HK-2 (cell line): Measurements from ENCODE around the gene KLHL6.
"Not testable (repeated sequence)": the region's sequence is repeated elsewhere in the genome, so short reads cannot be mapped to it uniquely, and the experiment has no call there.

Experiments used
- DNase-seq: peaks from one replicate; pipeline ENCODE4 v3.0.0-alpha.2; 2018; ENCODE audit not compliant: unreplicated experiment

Gene KLHL6

GRCh38 chr3:183448369-183449128 lies 107.0 kb downstream of the KLHL6 start:
- no peak for DNase-seq

GRCh38 chr3:183447206-183448001 lies 108.1 kb downstream of the KLHL6 start:
- DNase-seq = peak; percentile 94

GRCh38 chr3:183446838-183447205 lies 108.7 kb downstream of the KLHL6 start:
- no peak for DNase-seq

DNA sequence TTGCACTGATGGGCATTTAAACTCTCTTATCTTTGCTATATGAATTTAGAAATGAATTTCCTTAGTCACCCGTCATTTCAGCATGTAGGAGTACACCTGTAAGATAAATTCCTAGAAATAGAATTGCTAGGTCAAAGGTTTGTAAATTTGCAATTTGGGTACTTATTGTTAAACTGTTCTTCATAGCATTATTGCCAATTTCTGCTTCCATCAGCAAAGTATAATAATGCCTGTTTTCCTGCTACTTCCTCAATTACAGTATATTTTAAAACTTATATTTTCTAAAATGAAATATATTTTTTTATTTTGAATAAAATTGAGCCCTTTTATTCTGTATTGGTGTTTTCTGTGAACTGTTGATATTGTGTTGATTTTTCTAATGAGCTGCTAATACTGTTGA lies 110.8 kb downstream of the KLHL6 start:
- DNase-seq = no peak

DNA sequence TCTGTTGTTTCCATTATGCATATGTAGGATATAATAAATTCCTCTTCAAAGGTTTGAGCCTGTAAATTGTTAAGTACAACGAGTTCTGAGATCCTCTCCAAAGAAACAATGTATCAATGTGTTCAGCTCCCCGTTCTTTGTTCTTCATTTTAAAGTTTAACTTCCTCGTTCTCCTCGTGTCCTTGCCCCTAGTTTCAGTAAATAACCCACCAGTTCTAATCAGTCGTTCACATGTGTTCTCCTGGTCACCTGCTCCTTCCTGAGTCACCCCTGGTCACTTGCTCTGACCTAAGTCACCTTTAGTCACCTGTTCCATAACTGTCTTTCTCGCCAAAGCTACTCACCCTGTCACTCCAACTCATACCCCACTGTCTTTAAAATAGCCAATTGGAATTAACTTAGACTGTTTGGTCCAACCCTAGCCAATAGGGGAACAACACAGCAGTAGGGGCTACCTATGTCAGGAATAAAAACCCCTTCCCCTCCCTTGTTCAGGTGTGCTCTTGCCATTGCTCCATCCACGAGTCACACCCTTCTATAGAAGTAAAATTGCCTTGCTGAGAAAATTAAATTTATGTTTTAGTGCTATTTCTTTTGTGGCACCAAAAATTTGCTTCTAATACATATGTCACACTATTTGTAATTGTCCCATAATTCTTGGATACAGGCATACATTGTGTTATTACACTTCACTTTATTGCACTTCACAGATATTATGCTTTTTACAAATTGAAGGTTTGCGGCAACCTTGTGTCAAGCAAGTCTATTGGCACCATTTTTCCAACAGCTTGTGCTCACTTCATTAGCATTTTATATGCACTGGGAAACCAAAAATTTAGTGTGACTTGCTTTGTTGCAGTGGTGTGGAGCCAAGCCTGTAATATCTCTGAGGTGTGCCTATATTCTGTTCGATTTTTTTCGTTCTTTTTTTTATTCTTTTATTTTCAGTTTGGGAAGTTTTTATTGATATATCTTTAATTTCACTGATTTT lies 111.8 kb downstream of the KLHL6 start:
- no peak for DNase-seq

DNA sequence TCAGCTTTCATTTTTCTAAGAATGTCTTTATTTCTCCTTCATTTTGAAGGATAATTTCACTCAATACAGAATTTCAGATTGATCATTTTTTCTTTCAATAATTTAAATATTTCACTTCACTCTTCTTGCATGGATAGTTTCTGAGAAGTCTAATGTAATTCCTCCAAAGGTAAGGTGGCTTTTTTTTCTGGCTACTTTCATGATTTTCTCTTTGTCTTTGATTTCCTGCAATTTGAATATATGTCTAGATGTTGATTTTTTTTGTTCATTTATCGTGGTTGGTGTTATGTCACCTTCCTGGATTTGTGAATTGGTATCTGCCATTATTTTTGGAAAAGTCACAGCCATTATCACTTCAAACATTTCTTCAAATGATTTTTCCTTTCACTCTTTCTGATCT lies 112.5 kb downstream of the KLHL6 start:
- no peak for DNase-seq

GRCh38 chr3:183440521-183440920 lies 115.0 kb downstream of the KLHL6 start:
- DNase-seq = not testable (repeated sequence)

DNA sequence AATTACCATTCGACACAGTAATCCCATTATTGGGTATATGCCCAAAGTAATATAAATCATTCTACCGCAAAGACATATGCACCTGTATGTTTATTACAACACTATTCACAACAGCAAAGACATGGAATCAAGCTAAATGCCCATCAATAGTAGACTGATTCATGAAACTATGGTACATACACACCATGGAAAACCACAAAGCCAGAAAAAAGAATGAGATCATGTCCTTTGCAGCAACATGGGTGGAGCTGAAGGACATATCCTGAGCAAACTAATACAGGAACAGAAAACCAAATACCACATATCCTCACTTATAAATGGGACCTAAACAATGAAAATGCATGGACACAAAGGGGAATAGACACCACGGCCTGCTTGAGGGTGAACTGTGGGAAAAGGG lies 116.0 kb downstream of the KLHL6 start:
- DNase-seq = no peak

- DNase-seq = no peak
Measured at GRCh38 chr3:183438735-183439134, 116.8 kb downstream of the KLHL6 start.

DNA sequence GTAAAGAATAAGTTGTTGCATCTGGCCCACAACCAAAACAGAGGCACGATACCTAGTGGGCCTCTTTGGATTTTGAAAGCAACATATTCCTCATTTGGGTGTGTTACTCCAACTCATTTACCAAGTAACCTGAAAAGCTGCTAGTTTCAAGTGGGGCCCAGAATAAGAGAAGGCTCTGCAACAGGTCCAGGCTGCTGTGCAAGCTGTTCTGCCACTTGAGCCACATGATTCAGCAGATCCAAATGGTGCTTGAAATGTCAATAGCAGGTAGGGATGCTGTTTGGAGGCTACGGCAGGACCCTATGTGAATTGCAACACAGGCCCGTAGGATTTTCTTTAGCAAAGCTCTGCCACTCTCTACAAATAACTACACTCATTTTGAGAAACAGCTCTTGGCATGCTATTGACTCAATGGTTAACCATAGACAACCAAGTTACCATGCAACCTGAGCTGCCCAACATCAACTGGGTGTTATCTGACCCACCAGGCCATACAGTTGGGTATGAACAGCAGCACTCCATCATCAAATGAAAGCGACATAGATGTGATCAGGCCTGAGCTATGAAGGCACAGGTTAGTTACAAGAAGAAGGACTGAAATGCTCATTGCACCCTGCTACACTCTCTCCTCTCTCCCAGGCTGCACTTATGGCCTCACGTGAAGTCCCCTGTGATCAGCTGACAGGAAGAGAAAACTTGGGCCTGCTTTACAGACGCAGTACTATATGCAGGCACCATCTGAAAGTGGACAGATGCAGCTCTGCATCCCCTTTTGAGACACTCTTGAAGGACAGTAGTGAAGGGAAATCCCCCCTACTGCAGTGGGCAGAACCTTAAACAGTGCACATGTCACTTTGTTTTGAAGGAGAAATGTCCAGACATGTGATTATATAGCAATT lies 117.6 kb downstream of the KLHL6 start:
- DNase-seq = no peak
